NCI-H1694 (cell line): ENCODE data around the gene HECW1.
"Not testable (repeated sequence)": the region's sequence is repeated elsewhere in the genome, so short reads cannot be mapped to it uniquely, and the experiment has no call there.

Experiments
- DNase-seq: peaks from one replicate; lab custom pipeline; 2025; lab: John Stamatoyannopoulos, UW

HECW1 gene

GRCh38 chr7:43112941-43113621, 634 bp downstream of the HECW1 start:
- DNase-seq: no peak

GRCh38 chr7:43113622-43114457, 1.4 kb downstream of the HECW1 start:
- DNase-seq: no peak

GRCh38 chr7:43114458-43114780, 2.0 kb downstream of the HECW1 start:
- no peak for DNase-seq

GRCh38 chr7:43116451-43116850, 4.0 kb downstream of the HECW1 start:
- no peak for DNase-seq

DNA sequence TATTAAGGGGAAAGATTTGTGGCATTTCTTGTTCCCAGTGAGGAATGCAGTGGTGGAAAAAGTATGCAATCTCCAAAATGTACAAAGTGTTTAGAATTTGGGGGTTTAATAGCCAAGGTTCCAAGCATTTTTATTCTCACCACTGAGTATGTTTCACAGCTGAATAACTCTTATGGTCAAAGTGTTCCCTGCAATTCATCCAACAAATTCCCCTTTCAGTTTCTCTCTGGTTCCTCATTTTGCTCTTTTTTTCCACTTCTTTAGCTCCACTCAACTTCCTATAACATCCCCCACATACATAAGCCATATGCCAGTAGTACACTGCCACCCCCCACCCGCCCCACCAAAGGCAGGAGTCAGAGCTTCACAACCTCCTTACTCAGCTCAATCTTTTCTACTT, 4.6 kb downstream of the HECW1 start:
- DNase-seq: no peak

DNA sequence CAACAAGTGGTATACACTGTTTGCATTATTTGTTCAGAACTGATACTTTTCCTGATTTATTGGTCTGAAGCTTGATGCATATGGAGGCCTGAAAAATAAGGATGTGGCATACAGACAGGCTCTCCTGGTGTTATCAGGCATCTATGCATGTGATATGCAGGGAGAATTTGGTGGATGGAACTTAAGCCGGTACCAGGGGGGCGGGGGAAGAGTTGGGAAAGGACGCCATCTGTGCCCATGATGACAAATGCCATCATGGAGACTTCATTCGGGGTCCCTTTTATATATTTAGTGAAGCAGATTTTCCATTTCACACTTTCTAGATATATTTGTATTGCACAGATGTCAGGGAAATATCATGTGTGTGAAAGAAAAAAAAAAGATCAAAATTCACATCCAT, 5.4 kb downstream of the HECW1 start:
- DNase-seq: no peak

GRCh38 chr7:43118313-43118712, 5.9 kb downstream of the HECW1 start:
- DNase-seq: no peak

- no peak for DNase-seq
Measured at GRCh38 chr7:43119371-43120075, 7.1 kb downstream of the HECW1 start.

DNA sequence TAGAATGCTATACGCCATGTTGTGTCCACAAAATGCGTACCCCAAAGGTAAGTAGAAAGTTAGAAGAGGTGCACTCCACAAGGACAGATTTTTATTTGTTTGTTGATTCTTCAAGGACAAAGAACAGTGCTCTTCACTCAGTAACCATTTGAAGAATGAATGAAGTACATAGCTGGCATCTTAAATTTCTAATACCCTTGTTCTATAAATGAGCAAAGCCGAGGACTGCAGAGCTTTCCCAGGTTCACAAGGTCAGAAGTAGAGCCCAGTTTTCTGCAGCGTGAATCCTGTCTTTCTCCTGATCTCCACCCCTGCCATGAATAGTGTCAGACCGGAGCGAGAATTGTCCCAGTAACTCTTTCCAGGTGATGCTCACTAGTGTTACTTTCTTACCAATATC, 9.5 kb downstream of the HECW1 start:
- no peak for DNase-seq

GRCh38 chr7:43123457-43123856, 11.0 kb downstream of the HECW1 start:
- DNase-seq: no peak

DNA sequence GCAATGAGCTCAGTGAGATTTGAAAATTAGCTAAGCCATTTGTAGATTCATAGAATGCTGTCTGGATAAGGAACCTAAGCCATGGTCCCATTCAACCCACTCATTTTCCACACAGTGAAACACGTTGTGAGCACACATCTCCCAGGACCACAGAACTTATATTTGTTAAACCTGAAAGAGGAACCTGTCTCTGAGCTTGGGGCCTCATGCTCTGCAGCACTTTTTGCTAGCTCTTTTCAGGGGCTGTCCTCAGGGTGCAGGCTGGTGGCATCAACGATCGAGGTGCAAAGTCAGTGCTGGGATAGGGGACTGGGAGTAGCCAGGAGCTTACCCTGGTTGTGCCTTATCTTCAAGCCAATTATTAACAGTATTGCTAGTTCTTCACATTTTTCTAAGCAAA, 11.9 kb downstream of the HECW1 start:
- no peak for DNase-seq

DNA sequence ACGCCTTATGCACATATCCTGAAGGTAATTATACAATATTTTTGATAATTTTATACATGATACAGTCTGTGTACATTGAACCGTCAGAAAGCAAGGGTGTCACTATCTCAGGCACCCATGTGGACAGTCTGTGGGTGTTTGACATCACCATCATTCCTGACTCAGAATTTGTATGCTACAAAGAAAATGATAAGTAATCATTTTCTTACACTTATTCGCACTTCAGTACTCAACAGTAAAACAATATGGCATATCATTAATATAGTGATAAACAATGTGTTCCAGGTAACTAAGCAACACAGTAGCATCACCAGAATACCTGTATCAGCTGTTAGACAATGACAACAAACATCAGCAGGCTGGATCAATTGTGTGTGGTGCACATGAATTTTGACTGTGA, 17.9 kb downstream of the HECW1 start:
- DNase-seq: no peak

- no peak for DNase-seq
Measured at GRCh38 chr7:43135129-43135528, 22.7 kb downstream of the HECW1 start.

DNA sequence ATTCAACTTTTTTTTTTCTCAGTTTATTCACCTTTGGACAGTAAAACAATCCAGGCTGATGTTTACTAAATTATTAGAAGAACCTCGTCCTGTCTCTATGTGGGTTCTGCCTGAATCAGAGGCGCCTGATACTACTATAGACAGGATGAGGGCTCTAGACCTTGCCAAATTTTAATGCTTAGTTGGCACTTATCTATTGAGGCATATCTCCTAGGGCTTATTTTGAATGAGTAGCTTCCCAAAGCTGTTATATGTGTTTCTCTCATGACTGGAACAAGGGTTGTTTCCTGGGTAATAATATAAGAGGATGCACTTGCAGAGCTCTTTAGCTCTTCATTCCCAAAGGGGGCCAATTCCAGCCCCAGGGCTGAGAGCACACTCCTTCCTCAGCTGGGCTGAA, 23.6 kb downstream of the HECW1 start:
- no peak for DNase-seq

- not testable (repeated sequence) for DNase-seq
Measured at GRCh38 chr7:43137121-43137744, 24.8 kb downstream of the HECW1 start.

DNA sequence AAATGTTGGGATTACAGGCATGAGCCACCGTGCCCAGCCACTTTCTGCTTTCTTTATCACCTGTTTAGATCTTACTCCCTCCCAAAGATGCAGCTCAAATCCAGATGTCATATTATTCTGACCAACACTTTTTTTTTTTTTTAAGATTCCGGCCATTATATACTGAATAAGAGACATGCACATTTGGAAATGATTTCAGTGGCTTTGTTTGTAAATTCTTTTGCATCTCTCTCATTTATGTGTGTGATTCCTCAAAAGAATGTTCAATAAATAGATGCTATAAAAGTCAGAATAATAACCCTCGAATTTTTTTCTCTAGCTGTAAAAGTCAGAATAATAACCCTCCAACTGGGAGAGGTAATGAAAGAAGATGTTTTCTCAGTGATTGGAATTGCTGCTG, 25.4 kb downstream of the HECW1 start:
- DNase-seq: no peak

- no peak for DNase-seq
Measured at GRCh38 chr7:43138710-43139109, 26.3 kb downstream of the HECW1 start.

DNA sequence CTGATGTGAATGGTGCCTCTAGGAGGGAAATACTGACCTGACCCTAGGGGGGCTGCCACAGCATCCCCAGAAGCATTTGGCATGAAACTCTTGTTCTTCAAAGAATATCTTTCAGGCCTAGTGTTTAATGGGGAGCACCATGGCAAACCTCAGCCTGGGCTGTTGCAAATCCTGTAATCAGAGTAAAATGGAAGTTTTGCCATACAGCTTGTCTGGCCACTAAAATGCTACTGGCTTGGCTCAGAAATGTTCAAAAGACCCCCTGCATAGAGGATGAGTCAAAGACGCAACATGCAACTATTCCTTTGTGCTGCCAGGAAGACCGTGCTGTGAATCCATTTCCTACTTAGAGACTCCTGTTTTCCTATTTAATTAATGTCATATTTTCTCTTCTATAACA, 26.7 kb downstream of the HECW1 start:
- DNase-seq: no peak

DNA sequence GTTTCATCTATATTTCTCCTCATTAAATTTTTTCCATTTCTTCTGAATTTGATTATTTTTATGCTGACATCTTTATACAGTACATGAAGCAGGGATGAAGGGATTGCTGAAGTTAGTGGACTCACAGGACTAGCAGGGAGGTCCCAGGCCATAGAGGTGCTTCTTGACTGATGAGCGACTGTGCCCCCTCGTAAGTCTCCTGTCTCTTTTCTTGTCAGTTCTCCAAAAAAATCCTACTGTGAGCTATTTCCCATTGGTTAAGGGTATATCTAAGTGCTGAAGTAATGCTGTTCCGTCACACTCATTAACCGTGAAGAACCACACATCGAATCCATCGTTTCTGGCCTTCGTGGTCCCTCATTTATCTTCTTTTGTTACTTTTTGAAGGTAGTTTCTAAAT, 27.7 kb downstream of the HECW1 start:
- DNase-seq: no peak

GRCh38 chr7:43141091-43141490, 28.6 kb downstream of the HECW1 start:
- DNase-seq: no peak

DNA sequence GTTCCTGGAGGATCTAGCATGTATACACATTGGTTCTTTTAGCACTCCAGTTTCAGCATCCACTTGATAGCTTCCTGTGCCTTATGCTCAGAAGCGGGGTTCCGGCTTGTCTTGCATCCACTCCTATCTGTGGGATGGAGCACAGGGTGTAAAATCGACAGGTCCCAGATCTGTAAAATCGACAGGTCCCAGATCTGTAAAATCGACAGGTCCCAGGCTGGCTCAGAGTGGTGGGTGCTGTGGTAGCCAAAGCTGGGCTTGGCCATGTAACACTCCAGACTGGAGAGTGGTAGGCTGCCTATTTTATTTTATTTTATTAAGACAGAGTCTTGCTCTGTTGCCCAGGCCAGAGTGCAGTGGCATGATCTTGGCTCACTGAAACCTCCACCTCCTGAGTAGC, 30.3 kb downstream of the HECW1 start:
- no peak for DNase-seq

DNA sequence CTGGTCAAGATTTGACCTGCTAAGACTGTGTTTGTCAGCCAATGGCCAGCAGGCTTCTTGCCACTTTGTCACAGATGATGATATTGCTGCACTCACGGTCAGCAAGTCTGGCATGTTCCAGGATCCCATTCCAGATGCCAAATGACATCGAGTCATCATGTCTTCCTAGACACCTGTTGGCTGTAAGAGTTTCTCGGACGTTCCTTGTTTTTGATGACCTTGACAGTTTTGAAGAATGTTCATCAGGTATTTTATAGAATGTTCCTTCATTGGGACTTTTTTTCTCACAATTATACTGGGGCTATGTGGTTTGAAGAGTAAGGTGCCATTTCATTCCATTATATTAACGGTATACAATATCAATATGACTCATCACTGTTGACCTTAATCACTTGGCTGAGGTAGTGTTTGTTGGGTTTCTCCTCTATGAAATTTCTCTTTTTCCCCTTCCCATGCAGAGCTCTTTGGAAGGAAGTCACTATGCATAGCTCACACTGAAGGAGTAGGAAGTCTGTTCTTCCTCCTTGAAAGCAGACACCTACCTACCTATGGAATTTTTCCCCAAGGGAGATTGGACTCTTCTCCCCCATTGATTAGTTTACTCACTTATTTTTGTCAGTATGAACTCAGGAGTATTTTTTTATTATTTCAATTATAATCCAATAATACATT, 31.6 kb downstream of the HECW1 start:
- DNase-seq: no peak
